ENCODE measurements around the gene KCNH2. TPM values are rescaled to one million over a fixed set of nuclear protein-coding genes. Genes with fewer than 3 reads are reported as not detected.

The KCNH2 gene
- total RNA-seq, 1 donor from 2014 or later, result 3.6 TPM

GRCh38 chr7:150992833-150993302 is 14.7 kb upstream of the KCNH2 start:
- Histone ChIP-seq H3K27me3 (no peaks in the 10 kb centered on the region), H3K4me1 (peaks cover 45% of the 10 kb centered on the region), H3K4me3 (no peak overlapping the region), H3K36me3 (no peaks in the 10 kb centered on the region), H3K9me3 (no peaks in the 10 kb centered on the region), H3K27ac (peak overlapping the region; percentile 26)
- DNase-seq (no peak), ATAC-seq (peak; percentile 37)
- intact Hi-C loops (cut with DNase I), result no loop called here
- TF ChIP-seq CTCF (IDR thresholded peaks at IDR 0.05), result no peak

- H3K4me3 ChIP-seq, result no peak overlapping the region
- H3K9me3 ChIP-seq, result no peaks in the 10 kb centered on the region
- H3K36me3 ChIP-seq, result no peaks in the 10 kb centered on the region
- ATAC-seq (no peak), DNase-seq (no peak)
- no peak overlapping the region for H3K27ac ChIP-seq
- H3K27me3 ChIP-seq, result no peaks in the 10 kb centered on the region
- no peak for TF ChIP-seq CTCF (IDR thresholded peaks at IDR 0.05)
- intact Hi-C loops (cut with DNase I), result no loop called here
- H3K4me1 ChIP-seq, result peaks cover 45% of the 10 kb centered on the region
These were observed 14.0 kb upstream of the KCNH2 start for GRCh38 chr7:150992051-150992640.

- H3K27me3 ChIP-seq, result no peaks in the 10 kb centered on the region
- no peaks in the 10 kb centered on the region for H3K36me3 ChIP-seq
- no peak for TF ChIP-seq CTCF (IDR thresholded peaks at IDR 0.05)
- no peak within 1 kb of the TSS for H3K4me3 ChIP-seq
- H3K4me1 ChIP-seq, result peaks cover 36% of the 10 kb centered on the region
- DNase-seq, result no peak
- ATAC-seq, result no peak
- H3K27ac ChIP-seq, result no peak within 1 kb of the TSS
- H3K9me3 ChIP-seq, result no peaks in the 10 kb centered on the region
- intact Hi-C loops (cut with DNase I), result no loop called here
These were observed 12.5 kb upstream of the KCNH2 start, which contains the start of gene NOS3 for GRCh38 chr7:150990416-150991186. NOS3 (plus strand) TSS chr7:150991017; CDS start chr7:150993804, 2,787 bp downstream.

GRCh38 chr7:150989456-150989855 is 11.3 kb upstream of the KCNH2 start:
- H3K27me3 ChIP-seq, result no peaks in the 10 kb centered on the region
- no peak overlapping the region for H3K4me3 ChIP-seq
- H3K4me1 ChIP-seq, result peaks cover 29% of the 10 kb centered on the region
- ATAC-seq (no peak), DNase-seq (no peak)
- H3K9me3 ChIP-seq, result no peaks in the 10 kb centered on the region
- H3K27ac ChIP-seq, result no peak overlapping the region
- intact Hi-C loops (cut with DNase I), result loop anchor here (5.0 kb wide), 1 partner anchor 92 kb away; no protein-coding TSS in a partner anchor
- TF ChIP-seq CTCF (IDR thresholded peaks at IDR 0.05), result no peak
- no peaks in the 10 kb centered on the region for H3K36me3 ChIP-seq

GRCh38 chr7:150988230-150989226 is 10.4 kb upstream of the KCNH2 start:
- peak; percentile 86 for TF ChIP-seq CTCF (IDR thresholded peaks at IDR 0.05)
- Histone ChIP-seq H3K4me1 (peaks cover 21% of the 10 kb centered on the region), H3K4me3 (no peak overlapping the region), H3K36me3 (no peaks in the 10 kb centered on the region), H3K27me3 (no peaks in the 10 kb centered on the region), H3K27ac (no peak overlapping the region), H3K9me3 (no peaks in the 10 kb centered on the region)
- no peak for DNase-seq
- ATAC-seq, result peak; percentile 65
- intact Hi-C loops (cut with DNase I), result loop anchor here (5.0 kb wide), 1 partner anchor 91 kb away; no protein-coding TSS in a partner anchor

All from upper lobe of right lung (tissue), 1 donor.